HL-60 (cell line): ENCODE data around the gene ROGDI.

Experiments
- GABPA ChIP-seq: IDR thresholded peaks from 2 replicates; pipeline ENCODE4 v1.6.1; 2012; ENCODE audit warnings: low read depth
- TF ChIP-seq, protein P1 (sequence below): IDR thresholded peaks from one replicate; pipeline ENCODE4 v1.5.1; 2011; ENCODE audit warnings: low read length, control low read depth, inconsistent platforms; ENCODE audit not compliant: insufficient read depth
- TF ChIP-seq, protein P2 (sequence below): IDR thresholded peaks from 2 replicates; pipeline ENCODE4 v1.6.1; 2012; ENCODE audit warnings: low read depth; ENCODE audit not compliant: insufficient replicate concordance

DNA sequence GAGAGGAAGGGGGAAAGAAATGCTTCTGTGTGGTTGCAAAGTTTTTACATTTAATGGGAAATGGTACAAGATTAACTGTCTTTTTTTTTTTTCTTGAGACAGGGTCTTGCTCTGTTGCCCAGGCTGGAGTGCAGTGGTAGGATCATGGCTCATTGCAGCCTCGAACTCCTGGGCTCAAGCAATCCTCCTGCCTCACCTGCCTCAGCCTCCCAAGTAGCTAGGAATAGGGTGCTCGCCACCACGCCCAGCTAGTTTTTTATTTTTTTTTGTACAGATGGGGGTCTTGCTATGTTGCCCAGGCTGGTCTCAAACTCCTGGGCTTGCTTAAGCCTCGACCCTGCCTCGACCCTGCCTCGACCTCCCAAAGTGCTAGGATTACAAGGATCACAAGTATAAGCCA, 3.8 kb upstream of the ROGDI start:
- TF ChIP-seq, protein P1, sequence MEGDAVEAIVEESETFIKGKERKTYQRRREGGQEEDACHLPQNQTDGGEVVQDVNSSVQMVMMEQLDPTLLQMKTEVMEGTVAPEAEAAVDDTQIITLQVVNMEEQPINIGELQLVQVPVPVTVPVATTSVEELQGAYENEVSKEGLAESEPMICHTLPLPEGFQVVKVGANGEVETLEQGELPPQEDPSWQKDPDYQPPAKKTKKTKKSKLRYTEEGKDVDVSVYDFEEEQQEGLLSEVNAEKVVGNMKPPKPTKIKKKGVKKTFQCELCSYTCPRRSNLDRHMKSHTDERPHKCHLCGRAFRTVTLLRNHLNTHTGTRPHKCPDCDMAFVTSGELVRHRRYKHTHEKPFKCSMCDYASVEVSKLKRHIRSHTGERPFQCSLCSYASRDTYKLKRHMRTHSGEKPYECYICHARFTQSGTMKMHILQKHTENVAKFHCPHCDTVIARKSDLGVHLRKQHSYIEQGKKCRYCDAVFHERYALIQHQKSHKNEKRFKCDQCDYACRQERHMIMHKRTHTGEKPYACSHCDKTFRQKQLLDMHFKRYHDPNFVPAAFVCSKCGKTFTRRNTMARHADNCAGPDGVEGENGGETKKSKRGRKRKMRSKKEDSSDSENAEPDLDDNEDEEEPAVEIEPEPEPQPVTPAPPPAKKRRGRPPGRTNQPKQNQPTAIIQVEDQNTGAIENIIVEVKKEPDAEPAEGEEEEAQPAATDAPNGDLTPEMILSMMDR, result no peak
- TF ChIP-seq, protein P2, sequence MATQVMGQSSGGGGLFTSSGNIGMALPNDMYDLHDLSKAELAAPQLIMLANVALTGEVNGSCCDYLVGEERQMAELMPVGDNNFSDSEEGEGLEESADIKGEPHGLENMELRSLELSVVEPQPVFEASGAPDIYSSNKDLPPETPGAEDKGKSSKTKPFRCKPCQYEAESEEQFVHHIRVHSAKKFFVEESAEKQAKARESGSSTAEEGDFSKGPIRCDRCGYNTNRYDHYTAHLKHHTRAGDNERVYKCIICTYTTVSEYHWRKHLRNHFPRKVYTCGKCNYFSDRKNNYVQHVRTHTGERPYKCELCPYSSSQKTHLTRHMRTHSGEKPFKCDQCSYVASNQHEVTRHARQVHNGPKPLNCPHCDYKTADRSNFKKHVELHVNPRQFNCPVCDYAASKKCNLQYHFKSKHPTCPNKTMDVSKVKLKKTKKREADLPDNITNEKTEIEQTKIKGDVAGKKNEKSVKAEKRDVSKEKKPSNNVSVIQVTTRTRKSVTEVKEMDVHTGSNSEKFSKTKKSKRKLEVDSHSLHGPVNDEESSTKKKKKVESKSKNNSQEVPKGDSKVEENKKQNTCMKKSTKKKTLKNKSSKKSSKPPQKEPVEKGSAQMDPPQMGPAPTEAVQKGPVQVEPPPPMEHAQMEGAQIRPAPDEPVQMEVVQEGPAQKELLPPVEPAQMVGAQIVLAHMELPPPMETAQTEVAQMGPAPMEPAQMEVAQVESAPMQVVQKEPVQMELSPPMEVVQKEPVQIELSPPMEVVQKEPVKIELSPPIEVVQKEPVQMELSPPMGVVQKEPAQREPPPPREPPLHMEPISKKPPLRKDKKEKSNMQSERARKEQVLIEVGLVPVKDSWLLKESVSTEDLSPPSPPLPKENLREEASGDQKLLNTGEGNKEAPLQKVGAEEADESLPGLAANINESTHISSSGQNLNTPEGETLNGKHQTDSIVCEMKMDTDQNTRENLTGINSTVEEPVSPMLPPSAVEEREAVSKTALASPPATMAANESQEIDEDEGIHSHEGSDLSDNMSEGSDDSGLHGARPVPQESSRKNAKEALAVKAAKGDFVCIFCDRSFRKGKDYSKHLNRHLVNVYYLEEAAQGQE, result no peak
- no peak for TF ChIP-seq GABPA
